Measurements from ENCODE around the gene PRDM16.

GRCh38 chr1:3441880-3442279 is 372.9 kb downstream of the PRDM16 start:
- no peak for TF ChIP-seq CTCF (IDR thresholded peaks at IDR 0.05; ENCODE audit: insufficient read depth, low read depth, low read length)
- no peak for TF ChIP-seq EZH2 (IDR thresholded peaks at IDR 0.05; ENCODE audit: insufficient read depth, low read length)

Data from astrocyte (in vitro differentiated cells and primary cell).